Transverse colon (tissue), 4 donors: ENCODE data around the gene C19orf44. TPM values are rescaled to one million over a fixed set of nuclear protein-coding genes. Genes with fewer than 3 reads are reported as not detected.

Experiments
- DNase-seq: peaks from one replicate; pipeline ENCODE4 v3.0.0-alpha.2; 2019
- H3K27ac ChIP-seq, 4 donors: fragments of 200-600 bp; sonication (generic); 2 replicates each; pipeline ENCODE4 v1.5.1; 2016 to 2018; ENCODE audit warnings: inconsistent platforms in 4 of 4
- H3K27me3 ChIP-seq: fragments of 200-600 bp; sonication (generic); 2 replicates; pipeline ENCODE4 v1.5.1; 2017; ENCODE audit warnings: inconsistent platforms
- H3K36me3 ChIP-seq, 4 donors: fragments of 200-600 bp; sonication (generic); 2 replicates each; pipeline ENCODE4 v1.5.1; 2017 to 2019; ENCODE audit warnings: inconsistent platforms in 4 of 4
- H3K4me1 ChIP-seq, 4 donors: fragments of 200-600 bp; sonication (generic); 2 replicates each; pipeline ENCODE4 v1.5.1; 2017 to 2020; ENCODE audit warnings: inconsistent platforms in 4 of 4
- H3K4me3 ChIP-seq, 4 donors: fragments of 200-600 bp; sonication (generic); 1 replicate in 1 of 4; 2 replicates in 3 of 4; pipeline versions ENCODE4 v1.5.1 to v1.6.1; 2017 to 2019; ENCODE audit warnings: inconsistent platforms in 4 of 4
- H3K9me3 ChIP-seq, 2 donors: fragments of 200-600 bp; sonication (generic); 2 replicates each; pipeline ENCODE4 v1.5.1; 2017 to 2019; ENCODE audit warnings: inconsistent platforms in 2 of 2
- EP300 ChIP-seq: sonication (generic); formaldehyde crosslinking; IDR thresholded peaks from one replicate; pipeline ENCODE4 v1.6.1; 2017; ENCODE audit warnings: antibody characterized with exemption, low read depth
- POLR2A ChIP-seq: fragments of 450-650 bp; IDR thresholded peaks from one replicate; pipeline ENCODE4 v1.6.1; 2016; ENCODE audit warnings: antibody characterized with exemption, mild to moderate bottlenecking, moderate library complexity
- POLR2AphosphoS5 ChIP-seq, 3 donors: sonication (generic); formaldehyde crosslinking; IDR thresholded peaks; one replicate each; pipeline ENCODE4 v1.6.1; 2016; ENCODE audit warnings: antibody characterized with exemption in 3 of 3
- WGBS, 2 donors: methylation state at CpG; one replicate each; pipeline ENCODE4 v1.1.5; 2018; ENCODE audit warnings: low coverage in 1 of 2; 5-methylcytosine and 5-hydroxymethylcytosine counted together
- in situ Hi-C, 4 donors: fragments of 200-750 bp; cut with MboI; loops; one replicate each; pipeline versions ENCODE4 v1.15.0 to v1.15.1; 2017; ENCODE audit warnings: low sequenced_read_pairs in 3 of 4, low pct_ligation_motif_present in 1 of 4, low pct_unique_long_range_greater_than_20kb in 1 of 4
- intact Hi-C: fragments of 100-400 bp; cut with DNase I; formaldehyde crosslinking; loops from one replicate; pipeline ENCODE4 v1.15.1; 2023; ENCODE audit warnings: low total_unique reads
- small RNA-seq, 4 donors: library from RNA; depleted of rRNA; stranded (forward); fragments of <200 nt; gene quantifications; one replicate each; pipeline ENCODE3, GENCODE V24; 2016
- total RNA-seq, 4 donors: library from RNA; depleted of rRNA; stranded (reverse); fragments of >200 nt; gene quantifications; one replicate each; pipeline ENCODE4 v1.1.0, GENCODE V29; 2016
- TF ChIP-seq, protein P1 (sequence below), 5 experiments: fragments of 200-600 bp in 3 of 5; fragments of 450-650 bp in 2 of 5; sonication (generic) in 3 of 5; IDR thresholded peaks; 1 replicate in 2 of 5; 2 replicates in 3 of 5; pipeline ENCODE4 v1.5.1; 2016 to 2017; ENCODE audit warnings: antibody characterized with exemption in 5 of 5, inconsistent platforms in 3 of 5, mild to moderate bottlenecking in 2 of 5, moderate library complexity in 1 of 5

The C19orf44 gene
- total RNA-seq, 4 donors from 2014 or later = 0.20 to 6.7 (median 1.6) TPM

DNA sequence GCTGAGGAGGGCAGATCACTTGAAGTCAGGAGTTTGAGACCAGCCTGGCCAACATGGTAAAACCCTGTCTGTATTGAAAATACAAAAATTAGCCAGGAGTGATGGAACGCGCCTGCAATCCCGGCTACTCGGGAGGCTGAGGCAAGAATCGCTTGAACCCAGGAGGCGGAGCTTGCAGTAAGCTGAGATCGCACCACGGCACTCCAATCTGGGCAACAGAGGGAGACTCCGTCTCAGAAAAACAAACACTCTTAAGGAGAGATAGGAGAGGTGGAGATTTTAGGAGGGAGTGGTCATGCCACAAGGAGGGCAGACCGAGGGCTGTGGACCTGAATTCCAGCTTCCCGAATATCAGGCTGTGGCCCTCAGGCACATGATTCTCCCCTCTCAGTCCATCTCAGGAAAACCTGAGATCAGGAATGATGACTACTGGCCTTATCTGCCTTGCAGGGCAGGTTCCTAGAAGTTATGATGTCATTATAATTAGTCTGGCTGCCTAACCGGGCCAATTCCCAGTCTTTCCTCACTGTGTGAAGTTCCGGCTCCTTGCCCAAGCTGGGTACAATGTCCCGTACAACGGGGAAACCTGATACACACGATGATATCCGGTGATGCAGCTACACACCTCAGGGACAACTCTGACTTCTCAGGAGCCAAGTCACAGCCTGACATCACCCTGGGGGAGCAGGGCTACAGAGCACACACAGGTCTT lies 73.6 kb downstream of the C19orf44 start:
- no peak for DNase-seq
- Histone ChIP-seq H3K27me3 (no peaks in the 10 kb centered on the region), H3K4me3 (no peak overlapping the region), H3K27ac (no peak overlapping the region), H3K36me3 (peaks cover 0 to 17% (median 5%) of the 10 kb centered on the region in 4 donors), H3K4me1 (peaks cover 16 to 31% (median 27%) of the 10 kb centered on the region in 4 donors), H3K9me3 (no peaks in the 10 kb centered on the region)
- in situ Hi-C loops = no loop called here
- intact Hi-C loops = loop anchor here (10.0 kb wide), 1 partner anchor 55 kb away; the partner anchor contains the start of gene MED26
- TF ChIP-seq, protein P1, sequence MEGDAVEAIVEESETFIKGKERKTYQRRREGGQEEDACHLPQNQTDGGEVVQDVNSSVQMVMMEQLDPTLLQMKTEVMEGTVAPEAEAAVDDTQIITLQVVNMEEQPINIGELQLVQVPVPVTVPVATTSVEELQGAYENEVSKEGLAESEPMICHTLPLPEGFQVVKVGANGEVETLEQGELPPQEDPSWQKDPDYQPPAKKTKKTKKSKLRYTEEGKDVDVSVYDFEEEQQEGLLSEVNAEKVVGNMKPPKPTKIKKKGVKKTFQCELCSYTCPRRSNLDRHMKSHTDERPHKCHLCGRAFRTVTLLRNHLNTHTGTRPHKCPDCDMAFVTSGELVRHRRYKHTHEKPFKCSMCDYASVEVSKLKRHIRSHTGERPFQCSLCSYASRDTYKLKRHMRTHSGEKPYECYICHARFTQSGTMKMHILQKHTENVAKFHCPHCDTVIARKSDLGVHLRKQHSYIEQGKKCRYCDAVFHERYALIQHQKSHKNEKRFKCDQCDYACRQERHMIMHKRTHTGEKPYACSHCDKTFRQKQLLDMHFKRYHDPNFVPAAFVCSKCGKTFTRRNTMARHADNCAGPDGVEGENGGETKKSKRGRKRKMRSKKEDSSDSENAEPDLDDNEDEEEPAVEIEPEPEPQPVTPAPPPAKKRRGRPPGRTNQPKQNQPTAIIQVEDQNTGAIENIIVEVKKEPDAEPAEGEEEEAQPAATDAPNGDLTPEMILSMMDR (IDR thresholded peaks at IDR 0.05) = no peak
- TF ChIP-seq EP300 (no peak), POLR2AphosphoS5 (IDR thresholded peaks at IDR 0.05) (no peak), POLR2A (no peak)
- 88 to 90% methylated on average over 12 to 17 of the region's 17 CpGs for WGBS, 2 donors

Small RNAs within 50 kb of the gene (small RNA-seq; reads per million reads assigned to genes)
- 0 to 5.0 (median 0) reads per million in 4 donors for gene RN7SL146P

Other genes with a start within 250 kb of the C19orf44 start
- gene KLF2, start 171.6 kb upstream of the C19orf44 start, total RNA-seq = 10 to 100 TPM; 19.9 to 74.4 (median 48.9) TPM
- gene EPS15L1, start 24.4 kb upstream of the C19orf44 start, total RNA-seq = 10 to 100 TPM; 25.0 to 54.2 (median 38.0) TPM
- gene CALR3, start 227 bp upstream of the C19orf44 start, total RNA-seq = not detected
- 10 to 100 TPM; 14.4 to 54.7 (median 28.9) TPM for gene CHERP, start 46.0 kb downstream of the C19orf44 start, total RNA-seq
- gene SLC35E1, start 76.0 kb downstream of the C19orf44 start, total RNA-seq = 10 to 100 TPM; 31.0 to 56.1 (median 42.8) TPM
- 10 to 100 TPM in 2 of 4 donors, 1 to 10 TPM in 2; 7.8 to 15.0 (median 9.5) TPM for gene MED26, start 131.8 kb downstream of the C19orf44 start, total RNA-seq
- gene SMIM7, start 163.8 kb downstream of the C19orf44 start, total RNA-seq = 1,000 to 10,000 TPM in 1 of 4 donors, 100 to 1,000 TPM in 1, 10 to 100 TPM in 2; 28.8 to 1,114 (median 108) TPM
- gene TMEM38A, start 164.7 kb downstream of the C19orf44 start, total RNA-seq = 1 to 10 TPM in 3 of 4 donors, under 1 TPM in 1; 0.40 to 9.7 (median 5.1) TPM
- gene NWD1, start 223.5 kb downstream of the C19orf44 start, total RNA-seq = under 1 TPM; under 0.01 to 0.64 (median 0.34) TPM